Stomach smooth muscle (tissue), 2 donors: ENCODE results near the gene SEC23B.

ENCODE experiments used
- H3K27ac ChIP-seq: one replicate; pipeline ENCODE4 v1.7.0; 2013; ENCODE audit warnings: mild to moderate bottlenecking, low read length, inconsistent platforms
- H3K27me3 ChIP-seq, 2 donors: one replicate each; pipeline ENCODE4 v1.7.0; 2013; ENCODE audit warnings: low read length in 2 of 2; ENCODE audit not compliant: insufficient read depth in 2 of 2, control insufficient read depth in 1 of 2
- H3K36me3 ChIP-seq, 2 donors: one replicate each; pipeline ENCODE4 v1.7.0; 2013; ENCODE audit warnings: low read length in 2 of 2; ENCODE audit not compliant: control insufficient read depth in 2 of 2, insufficient read depth in 2 of 2
- H3K4me1 ChIP-seq: one replicate; pipeline ENCODE4 v1.7.0; 2013; ENCODE audit warnings: low read length; ENCODE audit not compliant: control insufficient read depth, insufficient read depth
- H3K4me3 ChIP-seq, 2 donors: one replicate each; pipeline ENCODE4 v1.7.0; 2013; ENCODE audit warnings: low read length in 2 of 2
- H3K9ac ChIP-seq, 2 donors: one replicate each; pipeline ENCODE4 v1.7.0; 2013; ENCODE audit warnings: low read length in 2 of 2, mild to moderate bottlenecking in 1 of 2
- H3K9me3 ChIP-seq, 2 donors: one replicate each; pipeline ENCODE4 v1.7.0; 2013; ENCODE audit warnings: low read length in 2 of 2; ENCODE audit not compliant: control insufficient read depth in 2 of 2
- donor health status: healthy.
- donor health status: Pancreatic carcinoma.

The SEC23B gene

DNA sequence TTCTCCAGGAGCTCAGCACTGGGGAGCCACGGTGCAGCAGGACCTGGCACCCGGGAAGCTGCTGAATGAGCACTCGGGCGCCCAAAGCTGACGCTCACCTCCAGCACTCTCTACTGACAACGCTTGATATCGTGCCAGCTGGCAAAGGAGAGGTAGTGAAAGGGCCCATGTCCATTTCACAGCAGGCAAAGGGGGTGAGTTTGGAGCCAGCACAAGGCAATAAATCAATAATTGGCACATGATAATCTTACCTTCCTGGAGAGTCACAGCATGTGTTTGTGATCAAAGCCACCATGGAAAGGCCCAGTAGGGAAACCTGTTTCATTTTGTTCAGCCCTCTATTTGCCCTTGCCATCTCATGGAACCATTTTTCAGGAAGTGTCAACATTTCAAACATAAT is 36.2 kb downstream of the SEC23B start:
- H3K4me1 ChIP-seq = no peaks in the 10 kb centered on the region
- no peak overlapping the region for H3K27ac ChIP-seq
- H3K27me3 ChIP-seq = no peaks in the 10 kb centered on the region
- no peak overlapping the region for H3K9ac ChIP-seq
- peaks cover 32 to 36% of the 10 kb centered on the region in 2 donors for H3K36me3 ChIP-seq
- H3K9me3 ChIP-seq = no peaks in the 10 kb centered on the region
- H3K4me3 ChIP-seq = no peak overlapping the region

DNA sequence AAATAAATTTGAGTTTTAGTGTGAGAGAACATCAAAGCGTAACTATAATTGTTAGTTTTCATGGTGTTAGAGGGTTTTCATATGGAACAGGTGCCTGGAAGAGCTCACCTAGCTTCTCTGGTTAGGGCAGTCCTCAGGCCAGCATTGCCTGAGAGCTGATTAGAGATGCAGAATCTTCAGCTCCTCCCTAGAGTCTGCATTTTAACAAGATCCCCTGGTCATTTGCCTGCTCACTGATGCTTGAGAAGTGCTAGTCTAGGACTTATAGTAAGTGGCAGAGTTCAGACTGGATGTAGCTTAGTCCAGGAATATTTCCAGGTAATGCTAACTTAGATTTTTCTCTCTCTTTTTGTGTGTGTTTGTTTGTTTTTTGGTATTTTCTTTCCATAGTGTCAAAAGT is 37.8 kb downstream of the SEC23B start:
- Histone ChIP-seq H3K27ac (no peak overlapping the region), H3K4me3 (no peak overlapping the region), H3K27me3 (no peaks in the 10 kb centered on the region), H3K4me1 (no peaks in the 10 kb centered on the region), H3K9me3 (no peaks in the 10 kb centered on the region), H3K36me3 (peaks cover 31 to 32% of the 10 kb centered on the region in 2 donors), H3K9ac (no peak overlapping the region)

DNA sequence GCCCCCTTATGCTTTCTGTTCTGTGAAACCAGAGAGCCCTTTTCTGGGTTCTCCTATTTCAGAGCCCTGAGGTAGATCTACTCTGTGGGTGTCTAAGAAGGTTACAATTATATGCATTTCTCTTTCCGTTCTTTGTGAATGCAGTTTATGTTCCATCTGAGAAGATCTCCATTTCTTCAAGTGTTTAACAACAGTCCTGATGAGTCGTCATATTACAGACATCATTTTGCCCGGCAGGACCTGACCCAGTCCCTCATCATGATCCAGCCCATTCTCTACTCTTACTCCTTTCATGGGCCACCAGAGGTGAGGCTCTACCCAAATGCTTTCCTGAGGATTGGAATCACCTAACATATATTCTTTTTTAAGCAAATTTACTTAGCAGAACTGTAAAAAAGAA is 40.7 kb downstream of the SEC23B start:
- Histone ChIP-seq H3K9ac (no peak overlapping the region), H3K4me3 (no peak overlapping the region), H3K36me3 (peaks cover 30 to 31% of the 10 kb centered on the region in 2 donors), H3K9me3 (no peaks in the 10 kb centered on the region), H3K4me1 (no peaks in the 10 kb centered on the region), H3K27ac (no peak overlapping the region), H3K27me3 (no peaks in the 10 kb centered on the region)

DNA sequence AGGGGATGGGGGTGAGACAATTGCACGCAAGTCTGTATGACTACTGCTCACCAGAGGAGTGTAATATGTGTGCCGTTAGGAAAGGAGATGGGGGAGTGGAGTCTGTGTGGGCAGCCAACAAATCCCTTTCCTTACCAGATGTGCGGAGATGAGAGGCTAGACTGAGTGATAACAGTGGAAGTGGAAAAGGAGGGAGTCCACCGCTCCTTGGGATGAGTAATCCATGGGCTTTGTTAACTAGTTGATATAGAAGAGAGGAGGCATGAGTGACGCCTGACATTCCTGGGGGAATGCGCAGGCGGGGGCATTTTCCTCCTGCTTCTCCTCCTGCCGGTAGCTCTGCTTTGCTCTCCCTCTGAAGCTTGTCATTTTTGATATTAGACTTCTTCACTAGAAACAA is 46.0 kb downstream of the SEC23B start:
- Histone ChIP-seq H3K4me3 (no peak overlapping the region), H3K4me1 (no peaks in the 10 kb centered on the region), H3K27ac (no peak overlapping the region), H3K27me3 (no peaks in the 10 kb centered on the region), H3K36me3 (peaks cover 26 to 27% of the 10 kb centered on the region in 2 donors), H3K9ac (no peak overlapping the region), H3K9me3 (no peaks in the 10 kb centered on the region)

DNA sequence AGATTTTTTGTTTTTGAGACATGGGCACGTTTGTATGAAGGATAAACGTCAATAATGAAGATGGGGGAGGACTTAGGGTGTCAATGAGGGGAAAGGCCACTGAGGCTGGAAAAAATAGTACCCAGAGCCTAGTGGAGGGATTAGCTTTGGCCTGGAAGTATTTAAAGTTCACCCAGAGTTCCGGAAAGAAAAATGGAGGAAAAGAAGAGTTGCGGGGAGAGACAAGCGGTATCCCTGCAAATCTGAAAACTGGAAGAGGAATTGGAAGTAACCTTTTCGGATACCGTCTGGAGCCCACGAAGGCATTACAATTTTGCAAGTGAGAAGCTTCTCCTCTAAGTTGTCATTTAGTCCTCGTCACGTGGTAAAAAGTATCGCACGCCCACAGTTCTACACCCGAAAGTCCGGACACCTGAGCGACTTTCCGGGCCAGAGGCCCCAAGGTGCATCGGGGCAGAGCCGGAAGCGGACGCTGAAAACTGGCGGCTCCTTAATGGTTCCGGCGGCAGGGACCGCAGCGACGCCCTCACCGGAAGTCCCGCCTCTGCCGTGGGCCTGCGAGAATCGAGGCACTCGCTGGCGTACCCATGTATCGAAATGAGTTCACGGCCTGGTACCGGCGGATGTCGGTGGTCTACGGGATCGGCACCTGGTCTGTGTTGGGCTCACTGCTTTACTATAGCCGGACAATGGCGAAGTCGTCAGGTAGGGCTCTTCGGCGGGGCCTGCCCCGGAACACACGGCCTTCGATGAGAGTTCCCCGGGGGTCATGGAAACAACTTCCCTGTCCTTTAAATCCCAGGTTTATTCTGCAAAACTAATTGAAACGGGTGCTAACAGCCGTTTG is 59.4 kb downstream of the SEC23B start, which contains the start of gene SMIM26:
TSS of gene SMIM26 (plus strand) at position 541 of the 847 bp plus-strand sequence. CDS start at position 588, 47 bp downstream.
- Histone ChIP-seq H3K9ac (peak within 1 kb of the TSS; percentile 99), H3K36me3 (peaks cover 8 to 14% of the 10 kb centered on the region in 2 donors), H3K4me1 (peaks cover 5% of the 10 kb centered on the region), H3K4me3 (peak within 1 kb of the TSS; percentile 77 to 90), H3K27me3 (no peaks in the 10 kb centered on the region), H3K9me3 (no peaks in the 10 kb centered on the region), H3K27ac (peak within 1 kb of the TSS; percentile 90)

DNA sequence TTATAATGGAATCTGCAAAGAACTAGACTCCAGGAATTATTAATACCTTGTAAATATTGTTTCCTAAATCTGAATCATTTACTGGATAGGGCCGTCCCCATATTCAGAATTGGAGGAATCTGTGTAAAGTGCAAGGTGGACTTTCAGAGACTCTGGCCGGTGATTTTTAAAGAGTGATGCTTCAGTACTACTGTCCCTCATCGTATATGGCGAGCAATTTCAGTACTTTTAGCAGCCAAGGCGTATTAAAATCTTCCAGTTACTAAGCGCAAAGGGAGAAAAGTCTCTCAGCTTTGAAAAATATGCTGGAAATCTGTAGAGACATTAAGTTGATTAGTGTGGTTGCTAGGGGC is 60.0 kb downstream of the SEC23B start:
- Histone ChIP-seq H3K9me3 (no peaks in the 10 kb centered on the region), H3K4me1 (peaks cover 5% of the 10 kb centered on the region), H3K36me3 (peaks cover 8 to 14% of the 10 kb centered on the region in 2 donors), H3K4me3 (peak overlapping the region; percentile 77 to 90), H3K9ac (peak overlapping the region; percentile 99), H3K27ac (peak overlapping the region; percentile 90), H3K27me3 (no peaks in the 10 kb centered on the region)

DNA sequence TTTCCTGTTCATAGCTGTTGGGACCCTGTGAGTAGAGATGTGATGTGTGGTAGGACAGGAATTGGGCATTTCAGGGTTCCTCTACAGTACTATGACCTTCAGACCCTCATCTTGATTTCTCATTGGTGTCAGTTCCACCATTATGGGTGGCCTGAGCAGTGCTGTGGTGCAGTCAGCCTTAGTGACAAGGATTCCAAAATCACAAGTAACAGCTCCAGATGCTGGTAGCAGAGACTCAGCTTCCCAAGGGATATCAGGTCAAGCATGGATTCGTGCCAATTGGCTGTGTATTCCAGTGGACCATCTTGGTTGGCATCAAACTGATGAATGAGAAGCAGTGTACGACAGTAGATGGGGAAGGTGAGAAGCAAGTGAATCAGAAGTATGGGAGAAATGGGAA is 63.3 kb downstream of the SEC23B start:
- H3K9me3 ChIP-seq = no peaks in the 10 kb centered on the region
- H3K4me1 ChIP-seq = peaks cover 5% of the 10 kb centered on the region
- H3K27ac ChIP-seq = peak overlapping the region; percentile 11
- H3K27me3 ChIP-seq = no peaks in the 10 kb centered on the region
- no peak overlapping the region for H3K4me3 ChIP-seq
- no peak overlapping the region for H3K9ac ChIP-seq
- H3K36me3 ChIP-seq = peaks cover 8 to 14% of the 10 kb centered on the region in 2 donors

DNA sequence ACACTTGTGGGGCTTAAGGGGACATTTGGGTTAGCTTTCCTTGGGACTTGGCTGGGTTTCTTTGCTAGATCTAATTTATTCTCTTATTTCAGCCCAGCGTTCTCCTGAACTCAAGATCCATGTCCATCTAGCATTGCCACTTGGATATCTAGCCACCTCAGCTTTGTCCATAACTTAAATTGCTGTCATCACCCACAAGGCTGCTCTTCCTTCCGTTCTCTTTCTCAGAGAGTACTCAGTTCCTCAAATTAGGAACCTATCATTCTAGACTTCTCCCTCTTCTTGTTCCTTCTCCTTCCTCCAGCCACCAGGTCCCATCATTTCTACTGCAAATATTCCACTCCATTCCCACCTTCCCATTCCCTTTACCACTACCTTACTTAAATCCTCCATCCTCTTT is 63.8 kb downstream of the SEC23B start:
- no peaks in the 10 kb centered on the region for H3K9me3 ChIP-seq
- H3K27ac ChIP-seq = no peak overlapping the region

DNA sequence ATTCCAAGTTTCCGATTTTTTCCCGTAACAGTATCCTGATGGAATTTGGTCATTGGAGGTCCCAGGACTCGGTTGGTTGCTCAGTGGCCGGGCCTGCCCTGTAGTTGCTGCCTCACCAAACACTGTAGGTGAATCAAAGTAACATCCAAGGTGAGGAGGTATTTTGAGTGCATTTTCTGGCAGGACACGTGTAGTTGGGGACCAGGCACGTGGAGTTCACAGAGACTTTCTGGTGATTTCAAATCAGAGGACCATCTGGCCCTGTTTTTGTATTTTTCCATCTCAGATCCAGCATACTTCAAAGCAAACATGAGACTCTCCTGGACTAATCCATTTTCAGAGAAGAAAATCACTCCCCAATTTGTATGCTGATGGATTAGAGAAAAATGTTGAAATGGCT is 70.2 kb downstream of the SEC23B start:
- Histone ChIP-seq H3K36me3 (no peaks in the 10 kb centered on the region), H3K9me3 (no peaks in the 10 kb centered on the region), H3K9ac (no peak overlapping the region), H3K27ac (no peak overlapping the region), H3K27me3 (no peaks in the 10 kb centered on the region), H3K4me1 (no peaks in the 10 kb centered on the region), H3K4me3 (no peak overlapping the region)

More for the DNA sequence above, 63.8 kb downstream of the SEC23B start:
- no peak overlapping the region for H3K9ac ChIP-seq
- H3K4me3 ChIP-seq = no peak overlapping the region
- H3K27me3 ChIP-seq = no peaks in the 10 kb centered on the region
- H3K4me1 ChIP-seq = peaks cover 4% of the 10 kb centered on the region
- H3K36me3 ChIP-seq = peaks cover 8 to 14% of the 10 kb centered on the region in 2 donors

DNA sequence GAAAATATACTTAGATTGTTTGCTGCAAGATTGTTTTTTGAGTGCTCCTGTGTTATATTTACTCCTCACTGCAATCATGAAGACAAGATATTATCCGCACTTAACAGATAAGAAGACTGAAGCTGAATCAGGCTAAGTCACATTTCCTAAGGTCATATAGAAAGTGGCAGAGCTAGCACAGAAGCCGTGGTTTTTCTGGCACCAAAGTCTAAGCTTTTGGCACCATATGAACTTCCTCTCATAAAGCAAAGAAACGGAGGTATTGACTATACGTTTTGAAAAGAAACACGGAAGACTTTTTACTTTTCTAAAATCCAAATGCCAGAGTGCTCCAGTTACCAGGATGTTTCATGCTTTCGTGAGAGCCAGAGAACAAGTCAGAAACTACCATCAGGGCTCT is 70.8 kb downstream of the SEC23B start:
- no peak overlapping the region for H3K9ac ChIP-seq
- no peaks in the 10 kb centered on the region for H3K9me3 ChIP-seq
- H3K4me3 ChIP-seq = no peak overlapping the region
- no peak overlapping the region for H3K27ac ChIP-seq
- H3K36me3 ChIP-seq = no peaks in the 10 kb centered on the region
- H3K27me3 ChIP-seq = no peaks in the 10 kb centered on the region
- H3K4me1 ChIP-seq = no peaks in the 10 kb centered on the region

DNA sequence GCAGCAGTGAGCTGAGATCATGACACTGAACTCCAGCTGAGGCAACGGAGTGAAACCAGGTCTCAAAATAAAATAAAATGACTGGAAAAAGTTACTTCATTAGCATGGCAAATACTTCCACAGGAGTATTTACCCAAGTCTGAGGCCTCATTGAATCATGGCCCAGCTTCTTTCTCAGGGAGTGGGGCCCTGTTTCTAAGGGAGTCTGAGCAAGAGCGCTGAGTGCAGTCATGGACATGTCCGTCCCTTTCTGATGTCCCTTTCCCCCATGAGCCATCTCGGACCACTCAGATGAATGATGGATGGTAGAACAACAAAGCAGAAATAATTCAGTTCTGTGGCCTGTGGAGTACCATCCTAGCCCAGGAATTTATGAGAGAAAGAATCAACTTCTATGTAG is 72.3 kb downstream of the SEC23B start:
- Histone ChIP-seq H3K9ac (no peak overlapping the region), H3K4me1 (no peaks in the 10 kb centered on the region), H3K36me3 (no peaks in the 10 kb centered on the region), H3K9me3 (no peaks in the 10 kb centered on the region), H3K27ac (no peak overlapping the region), H3K4me3 (no peak overlapping the region), H3K27me3 (no peaks in the 10 kb centered on the region)
